Kidney tubule cell (primary cell): Measurements from ENCODE around the gene GAA.

Source experiments
- DNase-seq: peaks from one replicate; pipeline ENCODE4 v3.0.0-alpha.2; 2018; ENCODE audit warnings: low spot score

Gene GAA

GRCh38 chr17:80101011-80101945 is at the start of gene GAA:
Gene GAA (plus strand): TSS chr17:80101581. CDS start chr17:80104587, 3,006 bp downstream.
- DNase-seq, result peak; percentile 86

GRCh38 chr17:80051681-80052080 is 49.7 kb upstream of the GAA start:
- DNase-seq, result no peak

GRCh38 chr17:80053102-80053501 is 48.3 kb upstream of the GAA start:
- no peak for DNase-seq

- DNase-seq, result no peak
Observed at GRCh38 chr17:80055597-80055996, 45.8 kb upstream of the GAA start.

GRCh38 chr17:80058311-80058955 is 42.9 kb upstream of the GAA start:
- no peak for DNase-seq

GRCh38 chr17:80060644-80061043 is 40.7 kb upstream of the GAA start:
- peak; percentile 80 for DNase-seq

- no peak for DNase-seq
Observed at GRCh38 chr17:80061421-80061820, 40.0 kb upstream of the GAA start.

GRCh38 chr17:80063830-80064585 is 37.4 kb upstream of the GAA start:
- peak; percentile 88 for DNase-seq

- DNase-seq, result no peak
Observed at GRCh38 chr17:80064696-80065095, 36.7 kb upstream of the GAA start.

- no peak for DNase-seq
Observed at GRCh38 chr17:80065478-80066170, 35.8 kb upstream of the GAA start.

GRCh38 chr17:80067393-80067986 is 33.9 kb upstream of the GAA start:
- no peak for DNase-seq

- DNase-seq, result peak; percentile 73
Observed at GRCh38 chr17:80068301-80069222, 32.8 kb upstream of the GAA start.

GRCh38 chr17:80070375-80071115 is 30.8 kb upstream of the GAA start:
- no peak for DNase-seq

GRCh38 chr17:80071116-80071841 is 30.1 kb upstream of the GAA start:
- peak; percentile 23 for DNase-seq

- DNase-seq, result no peak
Observed at GRCh38 chr17:80072410-80072809, 29.0 kb upstream of the GAA start.

- DNase-seq, result peak; percentile 17
Observed at GRCh38 chr17:80080081-80080480, 21.3 kb upstream of the GAA start.

GRCh38 chr17:80081596-80081995 is 19.8 kb upstream of the GAA start:
- DNase-seq, result no peak

- peak; percentile 69 for DNase-seq
Observed at GRCh38 chr17:80082403-80083135, 18.8 kb upstream of the GAA start.
